Prostate gland (tissue), 2 donors: Measurements from ENCODE around the gene RNH1.

Experiments
- CTCF ChIP-seq, 4 experiments: fragments of 200-600 bp in 2 of 4; fragments of 450-650 bp in 2 of 4; sonication (generic) in 2 of 4; IDR thresholded peaks; 1 replicate in 3 of 4; 2 replicates in 1 of 4; pipeline ENCODE4 v1.5.1; 2016 to 2019; ENCODE audit warnings: antibody characterized with exemption in 4 of 4, mild to moderate bottlenecking in 2 of 4, moderate library complexity in 2 of 4
- POLR2AphosphoS5 ChIP-seq: sonication (generic); formaldehyde crosslinking; IDR thresholded peaks from one replicate; pipeline ENCODE4 v1.6.1; 2017; ENCODE audit warnings: antibody characterized with exemption

DNA sequence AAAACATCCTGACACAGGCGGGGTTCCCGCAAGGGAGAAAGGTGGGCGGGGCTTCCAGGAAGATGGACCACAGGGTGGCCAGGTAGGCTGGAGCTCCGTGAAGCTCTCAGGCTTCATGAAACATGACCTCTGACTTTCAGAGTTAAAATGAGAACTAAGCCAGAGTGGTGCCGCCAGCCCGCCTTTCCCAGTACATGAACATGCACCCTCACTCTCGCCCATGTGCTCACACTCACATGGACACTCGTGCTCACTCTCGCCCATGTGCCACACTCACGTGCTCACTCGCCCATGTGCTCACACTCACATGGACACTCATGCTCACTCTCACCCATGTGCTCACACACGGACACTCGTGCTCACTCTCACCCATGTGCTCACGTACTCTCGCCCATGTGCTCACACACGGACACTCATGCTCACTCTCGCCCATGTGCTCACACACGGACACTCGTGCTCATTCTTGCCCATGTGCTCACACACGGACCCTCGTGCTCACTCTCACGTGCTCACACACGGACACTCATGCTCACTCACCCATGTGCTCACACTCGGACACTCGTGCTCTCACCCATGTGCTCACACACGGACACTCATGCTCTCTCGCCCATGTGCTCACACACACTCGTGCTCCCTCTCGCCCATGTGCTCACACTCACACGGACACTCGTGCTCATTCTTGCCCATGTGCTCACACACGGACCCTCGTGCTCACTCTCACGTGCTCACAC is 10.0 kb downstream of the RNH1 start:
- TF ChIP-seq CTCF (IDR thresholded peaks at IDR 0.05), result no peak
- TF ChIP-seq POLR2AphosphoS5, result no peak
